Erythroblast (primary cell): ENCODE measurements around the gene UNC5A.

ENCODE experiments used
- GATA1 ChIP-seq: IDR thresholded peaks from 2 replicates; pipeline ENCODE4 v1.6.1; 2011; ENCODE audit warnings: low read depth, mild to moderate bottlenecking, control low read depth, low read length, moderate library complexity
- POLR2A ChIP-seq: IDR thresholded peaks from 2 replicates; pipeline ENCODE4 v1.6.1; 2011; ENCODE audit warnings: mild to moderate bottlenecking, low read length

DNA sequence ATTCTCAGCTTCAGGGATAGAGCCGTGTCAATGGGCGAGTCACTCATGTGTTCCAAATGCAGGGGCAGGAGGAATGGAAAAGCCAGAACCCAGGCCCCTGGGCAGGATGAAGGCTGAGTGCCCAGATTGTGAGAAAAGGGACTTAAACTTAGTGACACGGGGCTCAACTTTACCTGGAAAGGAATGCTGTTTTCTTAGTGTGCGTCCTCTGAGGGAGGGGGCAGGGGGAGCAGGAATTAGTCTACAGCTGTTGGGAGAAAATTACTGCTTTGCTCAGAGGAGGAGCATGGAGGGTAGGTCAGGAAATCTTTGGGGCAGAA lies 74.2 kb downstream of the UNC5A start:
- no peak for TF ChIP-seq POLR2A
- no peak for TF ChIP-seq GATA1
